ENCODE data around the gene CYBC1. TPM values are rescaled to one million over a fixed set of nuclear protein-coding genes. Genes with fewer than 3 reads are reported as not detected.

CYBC1 gene
- polyA plus RNA-seq, 1 donor from 2014 or later: 66.6 TPM

DNA sequence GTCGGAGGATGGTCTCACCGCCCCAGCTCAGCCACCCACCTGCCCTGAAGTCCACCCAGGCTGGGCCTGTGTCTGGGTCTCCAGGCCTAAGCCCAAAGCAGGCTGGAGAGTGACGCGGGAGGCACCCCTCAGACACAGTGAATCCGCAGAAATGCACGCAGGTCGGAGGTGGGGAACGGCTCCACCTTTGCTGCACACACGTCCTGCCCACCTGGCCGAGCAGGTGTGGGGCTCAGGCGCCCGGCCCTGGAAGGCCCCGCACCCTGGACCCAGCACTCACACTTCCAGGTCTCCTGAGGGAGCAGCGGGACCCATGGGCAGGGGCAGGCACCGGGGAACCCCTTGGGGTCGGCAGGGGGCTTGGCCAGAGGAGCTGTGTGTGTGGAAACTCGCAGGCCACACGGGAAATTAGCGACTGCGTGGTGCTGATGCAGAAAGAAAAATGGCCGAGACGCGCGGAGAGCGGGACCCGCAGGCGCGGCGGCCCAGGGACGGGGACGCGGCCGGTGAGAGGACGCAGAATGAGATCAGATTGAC lies 10.7 kb downstream of the CYBC1 start:
- H4K20me1 ChIP-seq (ENCODE audit: insufficient read depth): no peaks in the 10 kb centered on the region
- H3K9me3 ChIP-seq (ENCODE audit: low read length): no peaks in the 10 kb centered on the region
- TF ChIP-seq POLR2AphosphoS5 (IDR thresholded peaks at IDR 0.05) (no peak), CTCF (IDR thresholded peaks at IDR 0.05; ENCODE audit: poor library complexity, severe bottlenecking) (no peak), SMC3 (conservative IDR thresholded peaks at IDR 0.05; ENCODE audit: poor library complexity) (no peak), EP300 (conservative IDR thresholded peaks at IDR 0.05; ENCODE audit: poor library complexity, severe bottlenecking) (no peak), MXI1 (conservative IDR thresholded peaks at IDR 0.05; ENCODE audit: poor library complexity, severe bottlenecking) (no peak)
- no peak overlapping the region for H3K27ac ChIP-seq (ENCODE audit: low read length)
- no peak overlapping the region for H3K9ac ChIP-seq (ENCODE audit: low read length)
- H3K79me2 ChIP-seq (replicated peaks; ENCODE audit: insufficient read depth, low read length): no peaks in the 10 kb centered on the region
- no peaks in the 10 kb centered on the region for H3K36me3 ChIP-seq (ENCODE audit: insufficient read depth, low read length)
- no peak overlapping the region for H3K4me2 ChIP-seq (ENCODE audit: low read length)
- no peak overlapping the region for H2AFZ ChIP-seq (ENCODE audit: low read depth, low read length)
- no peaks in the 10 kb centered on the region for H3K9me2 ChIP-seq (ENCODE audit: insufficient read depth, low read length)
- H3K4me3 ChIP-seq (ENCODE audit: low read length): no peak overlapping the region
- no peaks in the 10 kb centered on the region for H3F3A ChIP-seq (ENCODE audit: insufficient read depth, low read length, poor library complexity, severe bottlenecking)
- no peaks in the 10 kb centered on the region for H3K27me3 ChIP-seq (ENCODE audit: insufficient read depth, low read depth, low read length)

- Histone ChIP-seq H3K79me2 (replicated peaks; ENCODE audit: insufficient read depth, low read length) (no peaks in the 10 kb centered on the region), H3K9me2 (ENCODE audit: insufficient read depth, low read length) (no peaks in the 10 kb centered on the region), H3K9me3 (ENCODE audit: low read length) (no peaks in the 10 kb centered on the region), H3K27me3 (ENCODE audit: insufficient read depth, low read depth, low read length) (no peaks in the 10 kb centered on the region), H2AFZ (ENCODE audit: low read depth, low read length) (no peak overlapping the region), H3K4me3 (ENCODE audit: low read length) (no peak overlapping the region), H3K9ac (ENCODE audit: low read length) (no peak overlapping the region), H3K4me2 (ENCODE audit: low read length) (no peak overlapping the region), H3F3A (ENCODE audit: insufficient read depth, low read length, poor library complexity, severe bottlenecking) (no peaks in the 10 kb centered on the region), H4K20me1 (ENCODE audit: insufficient read depth) (no peaks in the 10 kb centered on the region), H3K27ac (ENCODE audit: low read length) (no peak overlapping the region), H3K36me3 (ENCODE audit: insufficient read depth, low read length) (no peaks in the 10 kb centered on the region)
- TF ChIP-seq, protein P1, sequence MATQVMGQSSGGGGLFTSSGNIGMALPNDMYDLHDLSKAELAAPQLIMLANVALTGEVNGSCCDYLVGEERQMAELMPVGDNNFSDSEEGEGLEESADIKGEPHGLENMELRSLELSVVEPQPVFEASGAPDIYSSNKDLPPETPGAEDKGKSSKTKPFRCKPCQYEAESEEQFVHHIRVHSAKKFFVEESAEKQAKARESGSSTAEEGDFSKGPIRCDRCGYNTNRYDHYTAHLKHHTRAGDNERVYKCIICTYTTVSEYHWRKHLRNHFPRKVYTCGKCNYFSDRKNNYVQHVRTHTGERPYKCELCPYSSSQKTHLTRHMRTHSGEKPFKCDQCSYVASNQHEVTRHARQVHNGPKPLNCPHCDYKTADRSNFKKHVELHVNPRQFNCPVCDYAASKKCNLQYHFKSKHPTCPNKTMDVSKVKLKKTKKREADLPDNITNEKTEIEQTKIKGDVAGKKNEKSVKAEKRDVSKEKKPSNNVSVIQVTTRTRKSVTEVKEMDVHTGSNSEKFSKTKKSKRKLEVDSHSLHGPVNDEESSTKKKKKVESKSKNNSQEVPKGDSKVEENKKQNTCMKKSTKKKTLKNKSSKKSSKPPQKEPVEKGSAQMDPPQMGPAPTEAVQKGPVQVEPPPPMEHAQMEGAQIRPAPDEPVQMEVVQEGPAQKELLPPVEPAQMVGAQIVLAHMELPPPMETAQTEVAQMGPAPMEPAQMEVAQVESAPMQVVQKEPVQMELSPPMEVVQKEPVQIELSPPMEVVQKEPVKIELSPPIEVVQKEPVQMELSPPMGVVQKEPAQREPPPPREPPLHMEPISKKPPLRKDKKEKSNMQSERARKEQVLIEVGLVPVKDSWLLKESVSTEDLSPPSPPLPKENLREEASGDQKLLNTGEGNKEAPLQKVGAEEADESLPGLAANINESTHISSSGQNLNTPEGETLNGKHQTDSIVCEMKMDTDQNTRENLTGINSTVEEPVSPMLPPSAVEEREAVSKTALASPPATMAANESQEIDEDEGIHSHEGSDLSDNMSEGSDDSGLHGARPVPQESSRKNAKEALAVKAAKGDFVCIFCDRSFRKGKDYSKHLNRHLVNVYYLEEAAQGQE (IDR thresholded peaks at IDR 0.05; ENCODE audit: borderline replicate concordance): no peak
- TF ChIP-seq SMC3 (conservative IDR thresholded peaks at IDR 0.05; ENCODE audit: poor library complexity) (no peak), RAD21 (conservative IDR thresholded peaks at IDR 0.05) (no peak), EP300 (conservative IDR thresholded peaks at IDR 0.05; ENCODE audit: poor library complexity, severe bottlenecking) (no peak), TAF1 (IDR thresholded peaks at IDR 0.05; ENCODE audit: low read depth) (no peak), POLR2AphosphoS5 (IDR thresholded peaks at IDR 0.05) (no peak), CTCF (IDR thresholded peaks at IDR 0.05; ENCODE audit: poor library complexity, severe bottlenecking) (no peak), EZH2 (IDR thresholded peaks at IDR 0.05; ENCODE audit: borderline replicate concordance, insufficient read depth, low read length, poor library complexity, severe bottlenecking) (no peak), MXI1 (conservative IDR thresholded peaks at IDR 0.05; ENCODE audit: poor library complexity, severe bottlenecking) (no peak)
Measured at GRCh38 chr17:82439194-82439828, 11.2 kb downstream of the CYBC1 start.

All from neural cell (in vitro differentiated cells).